Lung (tissue), 12 donors: Measurements from ENCODE around the gene OSGIN1. TPM values are rescaled to one million over a fixed set of nuclear protein-coding genes. Genes with fewer than 3 reads are reported as not detected.

Source experiments
- ATAC-seq: fragments of 200-7000 bp; cut with Tn5 transposase; one replicate; pipeline ENCODE4 v1.9.1; 2020; ENCODE audit warnings: moderate number of reproducible peaks; ENCODE audit not compliant: insufficient read depth, low FRiP score
- DNase-seq, 3 donors: peaks; one replicate each; pipeline ENCODE4 v3.0.0-alpha.2; 2013 to 2017
- H3K27ac ChIP-seq, 2 donors: one replicate each; pipeline ENCODE4 v1.5.1; 2013; ENCODE audit warnings: mild to moderate bottlenecking in 2 of 2, moderate library complexity in 2 of 2, control low read depth in 1 of 2, inconsistent platforms in 1 of 2, low read depth in 1 of 2, low read length in 1 of 2
- H3K27me3 ChIP-seq, 3 donors: one replicate each; pipeline ENCODE4 v1.5.1; 2013; ENCODE audit warnings: low read length in 2 of 3; ENCODE audit not compliant: control insufficient read depth in 3 of 3, insufficient read depth in 3 of 3
- H3K36me3 ChIP-seq, 4 donors: one replicate each; pipeline ENCODE4 v1.5.1; 2013; ENCODE audit warnings: low read length in 4 of 4, mild to moderate bottlenecking in 1 of 4, moderate library complexity in 1 of 4; ENCODE audit not compliant: control insufficient read depth in 4 of 4, insufficient read depth in 4 of 4
- H3K4me1 ChIP-seq, 5 donors: one replicate each; pipeline ENCODE4 v1.5.1; 2013; ENCODE audit warnings: low read length in 5 of 5, mild to moderate bottlenecking in 2 of 5, moderate library complexity in 1 of 5; ENCODE audit not compliant: control insufficient read depth in 5 of 5, insufficient read depth in 5 of 5
- H3K4me3 ChIP-seq: one replicate; pipeline ENCODE4 v1.5.1; 2013; ENCODE audit warnings: mild to moderate bottlenecking, control low read depth, moderate library complexity
- H3K9ac ChIP-seq, 2 donors: one replicate each; pipeline ENCODE4 v1.5.1; 2013; ENCODE audit warnings: low read length in 2 of 2, control low read depth in 1 of 2; ENCODE audit not compliant: insufficient read depth in 1 of 2
- H3K9me3 ChIP-seq, 4 donors: one replicate each; pipeline ENCODE4 v1.5.1; 2013; ENCODE audit warnings: low read length in 3 of 4, mild to moderate bottlenecking in 1 of 4, moderate library complexity in 1 of 4; ENCODE audit not compliant: control insufficient read depth in 4 of 4, insufficient read depth in 3 of 4
- CTCF ChIP-seq: IDR thresholded peaks from 2 replicates; pipeline ENCODE4 v1.5.1; 2012; ENCODE audit warnings: mild to moderate bottlenecking; ENCODE audit errors: control extremely low read depth, extremely low read depth
- WGBS, 2 donors: extraction: QIAGEN DNeasy Blood & Tissue Kit; methylation state at CpG; one replicate each; pipeline ENCODE4 v1.1.7; 2013; 5-methylcytosine and 5-hydroxymethylcytosine counted together
- polyA plus RNA-seq, 2 donors: library from polyadenylated mRNA; stranded (reverse); fragments of 200-250 nt; gene quantifications; one replicate each; pipeline ENCODE4 v1.2.1, GENCODE V29; 2013
- total RNA-seq, 2 donors: library from RNA; depleted of rRNA in 1 of 2; stranded (reverse); fragments of >200 nt in 1 of 2; gene quantifications; one replicate each; pipeline ENCODE4 v1.2.1, GENCODE V29; 2014 to 2021
- donor health status: control.
- donor health status: control.
- donor health status: Bipolar disorder and iron deficiency.
- donor health status: healthy.
- donor health status: DM: yes; HTN: yes; CAD: no.

Gene OSGIN1
- total and polyA plus RNA-seq, 4 donors = 1.5 to 17.9 (median 13.8) TPM

GRCh38 chr16:83981799-83982198, 28.8 kb downstream of the OSGIN1 start:
- Histone ChIP-seq H3K4me1 (no peaks in the 10 kb centered on the region), H3K27me3 (no peaks in the 10 kb centered on the region), H3K27ac (no peak overlapping the region), H3K36me3 (no peaks in the 10 kb centered on the region), H3K9ac (no peak overlapping the region), H3K4me3 (no peak overlapping the region), H3K9me3 (peaks cover 0 to 9% (median 2%) of the 10 kb centered on the region in 4 donors)
- DNase-seq (no peak), ATAC-seq (no peak)
- TF ChIP-seq CTCF = no peak
- WGBS, 2 donors = 95 to 98% methylated on average over 8 of the region's 8 CpGs

- Histone ChIP-seq H3K9ac (no peak overlapping the region), H3K4me3 (no peak overlapping the region), H3K27me3 (no peaks in the 10 kb centered on the region), H3K36me3 (no peaks in the 10 kb centered on the region), H3K27ac (no peak overlapping the region), H3K9me3 (peaks cover 0 to 3% (median 1%) of the 10 kb centered on the region in 4 donors), H3K4me1 (no peaks in the 10 kb centered on the region)
- 73 to 89% methylated on average over 4 of the region's 4 CpGs for WGBS, 2 donors
- DNase-seq (no peak), ATAC-seq (no peak)
- no peak for TF ChIP-seq CTCF
Observed at GRCh38 chr16:83983491-83983890, 30.5 kb downstream of the OSGIN1 start.

DNA sequence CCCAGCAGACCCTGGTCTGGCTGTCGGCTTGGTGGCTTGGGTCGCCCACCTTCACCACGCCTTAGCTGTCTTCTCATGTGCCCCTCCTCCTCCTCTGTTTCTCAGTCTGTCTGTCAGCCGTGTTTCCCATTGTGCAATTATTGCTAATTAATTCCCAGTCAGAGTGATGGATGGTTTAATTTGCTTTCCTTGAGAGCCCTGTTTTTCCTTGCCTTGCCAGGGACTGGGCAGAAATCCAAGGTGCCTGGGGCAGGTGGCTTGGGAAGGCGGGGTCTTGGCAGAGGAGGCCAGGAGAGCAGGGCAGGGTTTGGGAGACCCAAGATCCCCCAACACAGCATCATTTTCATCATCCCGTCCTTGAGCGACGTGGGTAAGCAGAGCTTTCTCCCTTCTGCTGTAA, 36.3 kb downstream of the OSGIN1 start:
- no peak overlapping the region for H3K9ac ChIP-seq
- no peak overlapping the region for H3K27ac ChIP-seq
- 71 to 85% methylated on average over 8 of the region's 8 CpGs for WGBS, 2 donors
- no peak overlapping the region for H3K4me3 ChIP-seq
- H3K36me3 ChIP-seq = no peaks in the 10 kb centered on the region
- DNase-seq = no peak
- TF ChIP-seq CTCF = no peak
- H3K27me3 ChIP-seq = no peaks in the 10 kb centered on the region
- no peaks in the 10 kb centered on the region for H3K4me1 ChIP-seq
- no peak for ATAC-seq
- no peaks in the 10 kb centered on the region for H3K9me3 ChIP-seq

GRCh38 chr16:83990492-83990891, 37.5 kb downstream of the OSGIN1 start:
- Histone ChIP-seq H3K9ac (no peak overlapping the region), H3K9me3 (no peaks in the 10 kb centered on the region), H3K27ac (no peak overlapping the region), H3K4me1 (no peaks in the 10 kb centered on the region), H3K36me3 (no peaks in the 10 kb centered on the region), H3K4me3 (no peak overlapping the region), H3K27me3 (no peaks in the 10 kb centered on the region)
- DNase-seq = no peak
- no peak for TF ChIP-seq CTCF
- WGBS, 2 donors = 87 to 90% methylated on average over 11 of the region's 11 CpGs
- no peak for ATAC-seq
